Activated CD8-positive, alpha-beta memory T cell treated with anti-CD3 and anti-CD28 coated beads for 24 hours (primary cell): ENCODE results near the gene CSNK1G3.
"Not testable (repeated sequence)": the region's sequence is repeated elsewhere in the genome, so short reads cannot be mapped to it uniquely, and the experiment has no call there.

Experiments
- DNase-seq: peaks from one replicate; pipeline ENCODE4 v3.0.0-alpha.2; 2020

The CSNK1G3 gene

GRCh38 chr5:123561230-123561629 is 49.3 kb downstream of the CSNK1G3 start:
- DNase-seq: no peak

- DNase-seq: no peak
These were observed 60.0 kb downstream of the CSNK1G3 start for GRCh38 chr5:123571927-123572326.

- DNase-seq: no peak
These were observed 66.4 kb downstream of the CSNK1G3 start for GRCh38 chr5:123578390-123578789.

GRCh38 chr5:123579410-123579809 is 67.4 kb downstream of the CSNK1G3 start:
- DNase-seq: no peak

- DNase-seq: no peak
These were observed 70.7 kb downstream of the CSNK1G3 start for GRCh38 chr5:123582550-123583285.

- no peak for DNase-seq
These were observed 73.9 kb downstream of the CSNK1G3 start for GRCh38 chr5:123585871-123586270.

- no peak for DNase-seq
These were observed 82.5 kb downstream of the CSNK1G3 start for GRCh38 chr5:123594434-123594833.

GRCh38 chr5:123597018-123597417 is 85.0 kb downstream of the CSNK1G3 start:
- DNase-seq: no peak

GRCh38 chr5:123598028-123598689 is 86.2 kb downstream of the CSNK1G3 start:
- DNase-seq: no peak

GRCh38 chr5:123599171-123599570 is 87.2 kb downstream of the CSNK1G3 start:
- DNase-seq: no peak

- no peak for DNase-seq
These were observed 89.6 kb downstream of the CSNK1G3 start for GRCh38 chr5:123601610-123602009.

- no peak for DNase-seq
These were observed 93.8 kb downstream of the CSNK1G3 start for GRCh38 chr5:123605822-123606221.

GRCh38 chr5:123610209-123610608 is 98.2 kb downstream of the CSNK1G3 start:
- no peak for DNase-seq

GRCh38 chr5:123610665-123611405 is 98.9 kb downstream of the CSNK1G3 start:
- no peak for DNase-seq

GRCh38 chr5:123611406-123611709 is 99.4 kb downstream of the CSNK1G3 start:
- no peak for DNase-seq

- no peak for DNase-seq
These were observed 105.6 kb downstream of the CSNK1G3 start for GRCh38 chr5:123617561-123617960.

GRCh38 chr5:123626051-123626450 is 114.1 kb downstream of the CSNK1G3 start:
- no peak for DNase-seq

GRCh38 chr5:123628860-123629544 is 117.0 kb downstream of the CSNK1G3 start:
- no peak for DNase-seq

GRCh38 chr5:123636006-123636405 is 124.0 kb downstream of the CSNK1G3 start:
- DNase-seq: no peak

- not testable (repeated sequence) for DNase-seq
These were observed 125.1 kb downstream of the CSNK1G3 start for GRCh38 chr5:123637028-123637427.

GRCh38 chr5:123639244-123639643 is 127.3 kb downstream of the CSNK1G3 start:
- DNase-seq: no peak

GRCh38 chr5:123645024-123645603 is 133.1 kb downstream of the CSNK1G3 start:
- no peak for DNase-seq

- DNase-seq: no peak
These were observed 135.1 kb downstream of the CSNK1G3 start for GRCh38 chr5:123647066-123647465.
